ENCODE results near the gene PIM3.

PIM3 gene

DNA sequence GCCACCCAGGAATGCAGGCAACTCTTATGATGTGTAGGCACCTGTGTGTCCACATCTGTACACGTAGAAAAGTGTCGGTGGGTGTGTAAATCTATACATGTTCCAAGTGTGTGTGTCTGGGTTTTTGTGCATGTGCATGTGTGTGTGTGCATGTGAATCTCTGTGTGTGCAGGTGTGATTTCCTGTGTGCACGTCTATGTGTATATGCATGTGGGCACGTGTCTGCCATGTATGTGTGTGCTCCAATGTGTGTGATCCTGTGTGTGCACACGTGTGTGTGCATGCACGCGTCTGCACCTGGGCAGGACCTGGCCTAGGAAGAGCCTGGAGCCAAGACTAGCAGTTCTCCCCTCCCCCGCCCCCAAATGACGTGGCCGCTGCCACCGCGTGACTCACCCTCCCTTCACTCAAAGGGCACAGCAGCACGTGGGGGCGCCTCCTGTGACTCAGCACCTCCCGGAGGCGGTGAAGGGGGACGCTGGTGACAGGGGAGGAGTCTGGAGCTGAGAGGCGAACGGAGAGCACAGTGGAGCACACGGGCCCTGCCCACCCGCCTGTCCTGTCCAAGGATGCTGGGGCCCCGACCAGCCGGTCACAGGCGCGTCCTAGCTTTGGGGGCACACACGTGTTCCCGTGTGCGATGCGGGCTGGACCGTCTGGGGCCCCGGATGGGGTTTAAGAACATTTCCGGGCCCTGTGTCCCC lies 10.1 kb downstream of the PIM3 start:
- peak overlapping the region; percentile 39; the same call in 1 of the 2 replicates for H3K4me3 ChIP-seq (ENCODE audit: low read length)
- H3K4me1 ChIP-seq (ENCODE audit: control insufficient read depth, insufficient read depth, low read length): peaks cover 5% of the 10 kb centered on the region
- no CpG with 5 or more reads among the region's 32 CpGs for WGBS (ENCODE audit: insufficient coverage, insufficient read length)
- H3K9me3 ChIP-seq (ENCODE audit: control insufficient read depth, insufficient read depth, low read length): no peaks in the 10 kb centered on the region
- DNase-seq (ENCODE audit: low read depth, low spot score): no peak
- H3K36me3 ChIP-seq (ENCODE audit: control insufficient read depth, insufficient read depth, low read length): no peaks in the 10 kb centered on the region
- peaks cover 3% of the 10 kb centered on the region; the same call in 1 of the 2 replicates for H3K27me3 ChIP-seq (ENCODE audit: control insufficient read depth, insufficient read depth, low read length)
- H3K27ac ChIP-seq (ENCODE audit: low read length): no peak overlapping the region

DNA sequence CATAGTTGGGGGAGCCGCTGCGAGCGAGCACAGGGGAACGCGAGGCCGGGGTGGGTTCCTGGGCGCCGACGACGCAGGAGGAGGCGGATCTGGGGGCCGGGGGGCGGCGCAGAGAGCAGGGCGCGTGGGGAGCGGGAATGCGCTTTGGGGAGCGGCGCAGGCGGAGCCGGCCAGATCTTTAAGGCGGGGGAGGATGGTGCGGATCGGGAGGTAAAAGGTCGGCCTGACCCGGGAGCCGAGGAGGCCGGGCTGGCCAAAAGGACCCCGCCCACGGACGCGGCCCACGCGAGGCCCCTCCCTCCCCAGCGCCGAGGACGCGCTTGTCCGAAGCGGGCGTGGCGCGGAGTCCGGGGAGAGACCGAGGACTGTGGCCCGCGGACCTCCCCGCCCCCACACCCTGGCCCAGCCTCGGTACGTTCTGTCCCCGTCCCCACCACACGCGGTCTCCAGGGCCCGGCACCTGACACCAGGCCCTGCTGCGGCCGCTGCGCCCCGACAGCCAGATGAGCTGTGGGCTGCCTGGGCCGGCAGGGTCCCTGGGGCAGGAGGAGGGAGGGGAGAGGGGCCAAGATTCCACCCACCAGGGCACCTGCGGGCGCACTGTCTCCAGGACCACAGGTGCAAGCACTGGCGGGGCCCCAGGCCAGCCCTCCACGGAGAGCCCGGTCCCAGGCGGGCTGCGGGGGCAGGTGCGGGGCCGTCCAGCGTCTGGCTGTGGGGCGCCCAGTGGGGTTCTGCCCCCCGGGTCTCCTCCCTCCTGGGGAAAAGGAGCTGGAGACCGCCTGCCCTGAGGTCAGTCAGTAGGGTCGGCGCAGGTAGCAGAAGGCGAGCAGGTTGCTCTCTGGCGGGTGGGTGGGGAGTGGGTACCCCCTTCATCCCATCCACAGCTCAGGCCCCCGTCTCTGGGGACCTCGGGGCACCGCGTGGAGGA lies 10.9 kb downstream of the PIM3 start:
- Histone ChIP-seq H3K4me1 (ENCODE audit: control insufficient read depth, insufficient read depth, low read length) (peaks cover 5% of the 10 kb centered on the region), H3K36me3 (ENCODE audit: control insufficient read depth, insufficient read depth, low read length) (no peaks in the 10 kb centered on the region), H3K4me3 (ENCODE audit: low read length) (peak overlapping the region; percentile 39; the same call in 1 of the 2 replicates), H3K9me3 (ENCODE audit: control insufficient read depth, insufficient read depth, low read length) (no peaks in the 10 kb centered on the region), H3K27ac (ENCODE audit: low read length) (no peak overlapping the region), H3K27me3 (ENCODE audit: control insufficient read depth, insufficient read depth, low read length) (peaks cover 3% of the 10 kb centered on the region; the same call in 1 of the 2 replicates)
- WGBS (ENCODE audit: insufficient coverage, insufficient read length): no CpG with 5 or more reads among the region's 81 CpGs
- DNase-seq (ENCODE audit: low read depth, low spot score): no peak

DNA sequence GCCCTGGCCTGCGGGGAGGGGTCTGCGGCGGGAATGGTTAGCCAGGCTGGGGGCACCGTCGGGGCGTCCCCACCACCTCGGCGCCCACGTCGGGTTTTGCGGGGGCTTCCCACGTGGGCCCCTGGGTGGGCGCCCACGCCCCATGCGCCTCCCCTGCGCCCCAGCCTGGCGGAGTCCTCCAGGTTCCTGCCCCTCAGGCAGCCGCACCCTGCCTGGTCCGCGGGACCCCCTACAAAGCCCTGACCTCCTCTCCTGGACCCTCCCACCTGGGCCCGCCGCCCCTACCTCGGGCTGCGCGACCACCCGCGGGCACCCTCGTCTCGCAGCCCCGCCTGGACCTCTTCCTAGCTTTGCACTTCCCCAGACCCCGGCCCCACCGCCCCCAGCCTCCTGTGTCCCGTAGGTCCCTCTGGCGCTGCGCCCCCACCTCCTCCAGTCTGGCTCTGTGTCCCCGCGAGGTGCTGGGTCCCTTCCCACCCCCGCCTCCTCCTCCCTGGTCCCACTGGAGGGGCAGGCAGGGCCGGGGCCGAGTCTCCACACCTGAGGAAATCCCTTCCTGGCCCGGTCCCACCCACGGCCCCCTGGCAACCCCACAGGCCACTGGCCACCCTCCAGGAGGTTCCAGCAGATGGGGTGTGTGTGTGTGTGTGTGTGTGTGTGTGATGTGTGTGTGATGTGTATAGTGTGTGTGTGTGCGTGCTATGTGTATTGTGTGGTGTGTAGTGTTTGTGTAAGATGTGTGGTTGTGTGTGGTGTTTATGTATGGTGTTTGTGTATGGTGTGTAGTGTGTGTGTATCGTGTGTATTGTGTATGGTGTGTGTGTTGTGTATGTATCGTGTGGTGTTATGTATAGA lies 11.8 kb downstream of the PIM3 start:
- Histone ChIP-seq H3K27me3 (ENCODE audit: control insufficient read depth, insufficient read depth, low read length) (peaks cover 3% of the 10 kb centered on the region; the same call in 1 of the 2 replicates), H3K4me1 (ENCODE audit: control insufficient read depth, insufficient read depth, low read length) (peaks cover 5% of the 10 kb centered on the region), H3K4me3 (ENCODE audit: low read length) (no peak overlapping the region), H3K9me3 (ENCODE audit: control insufficient read depth, insufficient read depth, low read length) (no peaks in the 10 kb centered on the region), H3K27ac (ENCODE audit: low read length) (no peak overlapping the region), H3K36me3 (ENCODE audit: control insufficient read depth, insufficient read depth, low read length) (no peaks in the 10 kb centered on the region)
- 100% methylated on average over 3 of the region's 45 CpGs for WGBS (ENCODE audit: insufficient coverage, insufficient read length)
- DNase-seq (ENCODE audit: low read depth, low spot score): no peak

DNA sequence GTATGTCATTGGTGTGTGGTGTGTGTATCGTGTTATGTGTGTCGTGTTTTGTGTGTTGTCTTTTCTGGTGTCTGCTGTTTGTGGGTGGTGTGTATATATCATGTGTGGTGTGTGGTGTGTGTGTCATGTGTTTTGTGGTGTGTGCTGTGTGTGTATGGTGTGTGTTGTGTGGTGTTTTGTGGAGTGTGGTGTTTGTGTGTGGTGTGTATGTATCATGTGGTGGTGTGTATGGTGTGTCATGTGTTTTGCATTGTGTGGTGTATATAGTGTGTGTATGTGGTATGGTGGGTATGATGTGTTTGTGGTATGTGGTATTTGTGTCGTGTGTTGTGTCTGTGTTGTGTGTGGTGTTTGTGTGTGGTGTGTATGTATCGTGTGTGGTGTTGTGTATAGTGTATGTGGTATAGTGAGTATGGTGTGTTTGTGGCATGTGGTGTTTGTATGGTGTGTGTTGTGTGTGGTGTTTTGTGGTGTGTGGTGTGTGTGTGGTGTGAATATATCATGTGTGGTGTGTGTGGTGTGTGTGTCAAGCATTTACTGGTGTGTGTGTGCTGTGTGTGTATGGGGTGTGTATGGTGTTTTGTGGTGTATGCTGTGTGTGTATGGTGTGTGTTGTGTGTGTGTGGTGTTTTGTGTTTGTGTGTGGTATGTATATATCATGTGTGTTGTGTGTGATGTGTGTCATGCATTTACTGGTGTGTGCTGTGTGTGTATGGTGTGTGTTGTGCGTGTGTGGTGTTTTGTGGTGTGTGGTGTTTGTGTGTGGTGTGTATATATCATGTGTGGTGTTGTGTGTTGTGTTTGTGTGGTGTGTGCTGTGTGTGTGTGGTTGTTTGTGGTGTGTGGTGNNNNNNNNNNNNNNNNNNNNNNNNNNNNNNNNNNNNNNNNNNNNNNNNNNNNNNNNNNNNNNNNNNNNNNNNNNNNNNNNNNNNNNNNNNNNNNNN lies 12.7 kb downstream of the PIM3 start:
- Histone ChIP-seq H3K36me3 (ENCODE audit: control insufficient read depth, insufficient read depth, low read length) (no peaks in the 10 kb centered on the region), H3K4me3 (ENCODE audit: low read length) (no peak overlapping the region), H3K27ac (ENCODE audit: low read length) (no peak overlapping the region), H3K9me3 (ENCODE audit: control insufficient read depth, insufficient read depth, low read length) (no peaks in the 10 kb centered on the region), H3K27me3 (ENCODE audit: control insufficient read depth, insufficient read depth, low read length) (peaks cover 3% of the 10 kb centered on the region; the same call in 1 of the 2 replicates), H3K4me1 (ENCODE audit: control insufficient read depth, insufficient read depth, low read length) (peaks cover 5% of the 10 kb centered on the region)
- 100% methylated on average over 5 of the region's 5 CpGs for WGBS (ENCODE audit: insufficient coverage, insufficient read length)
- no peak for DNase-seq (ENCODE audit: low read depth, low spot score)

DNA sequence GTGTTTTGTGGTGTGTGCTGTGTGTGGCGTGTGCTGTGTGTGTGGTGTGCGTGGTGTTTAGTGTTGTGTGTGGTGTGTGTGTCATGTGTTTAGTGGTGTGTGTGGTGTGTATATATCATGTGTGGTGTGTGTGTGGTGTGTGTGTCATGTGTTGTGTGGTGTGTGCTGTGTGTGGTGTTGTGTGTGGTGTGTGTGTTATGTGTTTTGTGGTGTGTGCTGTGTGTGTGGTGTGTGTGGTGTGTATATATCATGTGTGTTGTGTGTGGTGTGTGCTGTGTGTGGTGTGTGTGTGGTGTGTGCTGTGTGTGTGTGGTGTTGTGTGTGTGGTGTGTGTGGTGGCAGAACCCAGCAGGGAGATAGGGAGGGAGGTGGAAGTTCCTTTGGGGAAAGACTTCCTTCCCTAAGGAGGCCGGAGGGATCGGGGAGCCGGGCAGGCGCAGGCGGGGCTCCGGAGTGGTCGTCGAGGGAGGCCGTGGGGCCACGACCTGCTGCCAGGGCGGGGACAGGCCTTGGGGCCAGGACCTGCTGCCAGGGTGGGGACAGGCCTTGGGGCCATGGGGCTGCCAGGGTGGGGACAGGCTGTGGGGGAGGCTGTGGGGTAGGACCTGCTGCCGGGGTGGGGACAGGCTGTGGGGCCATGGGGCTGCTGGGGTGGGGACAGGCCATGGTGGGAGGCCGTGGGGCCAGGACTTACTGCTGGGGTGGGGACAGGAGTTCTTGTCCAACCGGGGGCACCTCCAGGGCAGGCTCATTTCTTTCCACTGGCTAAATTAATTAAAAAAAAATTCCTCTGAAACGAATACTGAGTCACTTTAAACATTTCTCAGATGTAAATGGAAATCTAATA lies 15.2 kb downstream of the PIM3 start:
- Histone ChIP-seq H3K9me3 (ENCODE audit: control insufficient read depth, insufficient read depth, low read length) (no peaks in the 10 kb centered on the region), H3K4me3 (ENCODE audit: low read length) (no peak overlapping the region), H3K27me3 (ENCODE audit: control insufficient read depth, insufficient read depth, low read length) (peaks cover 3% of the 10 kb centered on the region; the same call in 1 of the 2 replicates), H3K4me1 (ENCODE audit: control insufficient read depth, insufficient read depth, low read length) (peaks cover 3% of the 10 kb centered on the region; the same call in 1 of the 2 replicates), H3K27ac (ENCODE audit: low read length) (no peak overlapping the region), H3K36me3 (ENCODE audit: control insufficient read depth, insufficient read depth, low read length) (no peaks in the 10 kb centered on the region)
- 100% methylated on average over 2 of the region's 17 CpGs for WGBS (ENCODE audit: insufficient coverage, insufficient read length)
- no peak for DNase-seq (ENCODE audit: low read depth, low spot score)

DNA sequence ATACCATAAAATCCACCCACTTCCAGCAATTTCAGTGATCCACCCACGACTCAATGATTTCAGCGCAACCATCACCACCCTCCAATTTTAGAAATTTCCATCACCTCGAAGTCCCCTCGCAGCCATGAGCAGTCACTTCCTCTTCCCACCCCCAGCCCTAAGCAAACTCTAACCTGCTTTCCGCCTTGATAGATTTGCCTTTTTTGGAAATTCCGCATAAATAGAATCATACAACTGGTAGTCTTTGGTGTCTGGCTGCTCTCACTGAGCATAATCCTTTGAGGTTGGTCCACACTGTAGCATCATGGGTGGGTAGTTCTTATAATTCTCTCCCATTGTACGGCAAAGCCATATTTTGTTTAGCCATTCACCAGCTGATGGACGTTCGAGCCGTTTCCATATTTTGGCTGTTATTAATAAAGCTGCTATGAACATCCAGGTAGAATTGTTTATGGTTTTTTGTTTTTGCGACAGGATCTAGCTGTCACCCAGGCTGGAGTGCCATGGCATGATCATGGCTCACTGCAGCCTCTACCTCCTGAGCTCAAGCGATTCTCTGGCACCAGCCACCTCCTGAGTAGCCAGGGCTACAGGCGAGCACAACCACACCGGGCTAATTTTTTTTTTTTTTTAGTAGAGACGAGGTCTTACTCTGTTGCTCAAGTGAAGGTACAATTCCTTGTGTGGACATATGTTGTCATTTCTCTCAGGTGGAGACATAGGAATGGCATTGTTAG lies 16.0 kb downstream of the PIM3 start:
- peaks cover 3% of the 10 kb centered on the region; the same call in 1 of the 2 replicates for H3K27me3 ChIP-seq (ENCODE audit: control insufficient read depth, insufficient read depth, low read length)
- no peaks in the 10 kb centered on the region for H3K9me3 ChIP-seq (ENCODE audit: control insufficient read depth, insufficient read depth, low read length)
- H3K4me3 ChIP-seq (ENCODE audit: low read length): no peak overlapping the region
- no CpG with 5 or more reads among the region's 15 CpGs for WGBS (ENCODE audit: insufficient coverage, insufficient read length)
- H3K36me3 ChIP-seq (ENCODE audit: control insufficient read depth, insufficient read depth, low read length): no peaks in the 10 kb centered on the region
- H3K4me1 ChIP-seq (ENCODE audit: control insufficient read depth, insufficient read depth, low read length): peaks cover 3% of the 10 kb centered on the region; the same call in 1 of the 2 replicates
- no peak for DNase-seq (ENCODE audit: low read depth, low spot score)
- no peak overlapping the region for H3K27ac ChIP-seq (ENCODE audit: low read length)

DNA sequence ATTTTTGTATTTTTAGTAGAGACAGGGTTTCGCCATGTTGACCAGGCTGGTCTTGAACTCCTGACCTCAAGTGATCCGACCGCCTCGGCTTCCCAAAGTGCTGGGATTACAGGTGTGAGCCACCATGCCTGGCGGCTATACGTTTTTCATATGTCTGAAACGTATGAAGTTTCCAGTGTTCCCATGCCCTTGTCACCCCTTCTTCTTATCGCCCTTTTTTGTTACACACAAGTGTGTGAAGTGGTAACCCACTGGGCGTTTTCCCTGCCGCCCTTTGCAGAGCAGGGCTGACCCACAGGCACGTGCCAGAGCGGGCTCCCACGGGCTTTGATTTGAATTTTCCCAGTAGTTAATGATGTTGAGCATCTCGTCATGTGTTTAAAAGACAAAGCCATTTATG lies 17.0 kb downstream of the PIM3 start:
- no peak for DNase-seq (ENCODE audit: low read depth, low spot score)
- Histone ChIP-seq H3K9me3 (ENCODE audit: control insufficient read depth, insufficient read depth, low read length) (no peaks in the 10 kb centered on the region), H3K27ac (ENCODE audit: low read length) (no peak overlapping the region), H3K27me3 (ENCODE audit: control insufficient read depth, insufficient read depth, low read length) (peaks cover 3% of the 10 kb centered on the region; the same call in 1 of the 2 replicates), H3K36me3 (ENCODE audit: control insufficient read depth, insufficient read depth, low read length) (no peaks in the 10 kb centered on the region), H3K4me1 (ENCODE audit: control insufficient read depth, insufficient read depth, low read length) (0 out of 2 replicates have a peak, but pooled peaks cover 3% of the 10 kb centered on the region), H3K4me3 (ENCODE audit: low read length) (no peak overlapping the region)
- WGBS (ENCODE audit: insufficient coverage, insufficient read length): no CpG with 5 or more reads among the region's 14 CpGs

DNA sequence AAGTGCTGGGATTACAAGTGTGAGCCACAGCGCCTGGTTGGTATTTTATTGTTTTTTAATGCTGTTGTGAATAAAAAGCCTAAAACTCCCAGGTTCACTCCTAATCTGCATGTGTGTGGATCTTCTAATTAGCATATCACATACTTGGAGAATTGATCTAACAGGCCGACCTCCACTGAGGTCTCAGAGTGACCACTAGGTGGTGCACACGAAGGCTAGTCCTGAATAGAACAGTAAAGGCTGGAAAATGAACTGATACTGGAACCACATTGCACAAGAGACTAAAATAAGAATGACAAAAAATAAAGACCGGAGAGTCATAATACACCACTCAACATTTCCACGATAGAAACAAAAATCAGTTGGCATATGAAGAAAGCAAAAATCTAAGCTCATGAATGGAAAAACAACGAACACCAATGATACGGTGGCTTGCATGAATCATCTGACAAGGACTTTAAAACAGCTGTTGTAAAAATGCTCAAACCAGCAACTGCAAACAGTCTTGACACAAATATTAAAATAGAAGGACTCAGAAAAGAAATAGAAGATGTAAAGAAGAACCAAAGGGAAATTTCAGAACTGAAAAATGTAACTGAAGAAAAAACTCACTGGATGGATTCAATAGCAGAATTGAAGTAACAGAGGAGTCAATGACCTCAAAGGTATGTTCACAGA lies 19.2 kb downstream of the PIM3 start:
- no peak for DNase-seq (ENCODE audit: low read depth, low spot score)
- Histone ChIP-seq H3K4me3 (ENCODE audit: low read length) (no peak overlapping the region), H3K9me3 (ENCODE audit: control insufficient read depth, insufficient read depth, low read length) (no peaks in the 10 kb centered on the region), H3K27me3 (ENCODE audit: control insufficient read depth, insufficient read depth, low read length) (peaks cover 3% of the 10 kb centered on the region; the same call in 1 of the 2 replicates), H3K4me1 (ENCODE audit: control insufficient read depth, insufficient read depth, low read length) (peaks cover 3% of the 10 kb centered on the region; the same call in 1 of the 2 replicates), H3K36me3 (ENCODE audit: control insufficient read depth, insufficient read depth, low read length) (no peaks in the 10 kb centered on the region), H3K27ac (ENCODE audit: low read length) (no peak overlapping the region)
- no CpG with 5 or more reads among the region's 7 CpGs for WGBS (ENCODE audit: insufficient coverage, insufficient read length)
